Measurements from ENCODE around the gene LIN28B. TPM values are rescaled to one million over a fixed set of nuclear protein-coding genes. Genes with fewer than 3 reads are reported as not detected.
"Not testable (repeated sequence)": the region's sequence is repeated elsewhere in the genome, so short reads cannot be mapped to it uniquely, and the experiment has no call there.

Gene LIN28B
- total RNA-seq, 1 donor from 2014 or later = 0.16 TPM

- no peak for DNase-seq
Observed at GRCh38 chr6:105068407-105068806, 111.5 kb downstream of the LIN28B start.

- DNase-seq = no peak
Observed at GRCh38 chr6:105069821-105070445, 113.0 kb downstream of the LIN28B start.

- DNase-seq = no peak
Observed at GRCh38 chr6:105072798-105073199, 115.9 kb downstream of the LIN28B start.

- no peak for DNase-seq
Observed at GRCh38 chr6:105075210-105075609, 118.3 kb downstream of the LIN28B start.

- DNase-seq = not testable (repeated sequence)
Observed at GRCh38 chr6:105076418-105076817, 119.5 kb downstream of the LIN28B start.

GRCh38 chr6:105077596-105078385 is 120.9 kb downstream of the LIN28B start:
- DNase-seq = no peak

- DNase-seq = no peak
Observed at GRCh38 chr6:105078386-105078708, 121.4 kb downstream of the LIN28B start.

GRCh38 chr6:105080279-105080678 is 123.4 kb downstream of the LIN28B start:
- DNase-seq = no peak

GRCh38 chr6:105081662-105082061 is 124.8 kb downstream of the LIN28B start:
- not testable (repeated sequence) for DNase-seq

- no peak for DNase-seq
Observed at GRCh38 chr6:105087571-105088211, 130.8 kb downstream of the LIN28B start.

GRCh38 chr6:105091140-105091829 is 134.4 kb downstream of the LIN28B start:
- no peak for DNase-seq

- no peak for DNase-seq
Observed at GRCh38 chr6:105094133-105094640, 137.3 kb downstream of the LIN28B start.

- no peak for DNase-seq
Observed at GRCh38 chr6:105095139-105095538, 138.2 kb downstream of the LIN28B start.

- DNase-seq = no peak
Observed at GRCh38 chr6:105097288-105097687, 140.4 kb downstream of the LIN28B start.

GRCh38 chr6:105099371-105099770 is 142.5 kb downstream of the LIN28B start:
- DNase-seq = no peak

- DNase-seq = no peak
Observed at GRCh38 chr6:105102186-105102585, 145.3 kb downstream of the LIN28B start.

GRCh38 chr6:105105094-105105493 is 148.2 kb downstream of the LIN28B start:
- DNase-seq = no peak

- no peak for DNase-seq
Observed at GRCh38 chr6:105106260-105106659, 149.4 kb downstream of the LIN28B start.

- no peak for DNase-seq
Observed at GRCh38 chr6:105107207-105107606, 150.3 kb downstream of the LIN28B start.

GRCh38 chr6:105108631-105109262 is 151.8 kb downstream of the LIN28B start:
- no peak for DNase-seq

GRCh38 chr6:105109955-105110895 is 153.3 kb downstream of the LIN28B start:
- no peak for DNase-seq
